HepG2 (cell line): ENCODE data around the gene NRSN2. TPM values are rescaled to one million over a fixed set of nuclear protein-coding genes. Genes with fewer than 3 reads are reported as not detected.

ENCODE experiments used
- AHR ChIP-seq: IDR thresholded peaks from 2 replicates; pipeline ENCODE4 v1.6.1; 2018; ENCODE audit warnings: missing genetic modification reagents, missing compliant biosample characterization
- EZH2 ChIP-seq: conservative IDR thresholded peaks from 2 replicates; pipeline ENCODE4 v1.6.1; 2012; ENCODE audit warnings: mild to moderate bottlenecking, low read depth, low read length, moderate library complexity
- GABPB1 ChIP-seq: IDR thresholded peaks from 2 replicates; pipeline ENCODE4 v1.6.1; 2016; ENCODE audit warnings: mild to moderate bottlenecking, missing genetic modification reagents, moderate library complexity, missing compliant biosample characterization
- HIVEP1 ChIP-seq: sonication (generic); formaldehyde crosslinking; IDR thresholded peaks from 2 replicates; pipeline ENCODE4 v1.4.0; 2020; ENCODE audit warnings: mild to moderate bottlenecking, missing genetic modification reagents
- NCOR1 ChIP-seq: fragments of 200-600 bp; sonication (generic); IDR thresholded peaks from 2 replicates; pipeline ENCODE4 v1.7.0; 2017; ENCODE audit warnings: antibody characterized with exemption, low read length, borderline replicate concordance
- PHF20 ChIP-seq: sonication (generic); formaldehyde crosslinking; IDR thresholded peaks from 2 replicates; pipeline ENCODE4 v1.5.0; 2020; ENCODE audit warnings: mild to moderate bottlenecking, missing genetic modification reagents
- RFXANK ChIP-seq: IDR thresholded peaks from 2 replicates; pipeline ENCODE4 v1.6.1; 2016
- SIN3A ChIP-seq: IDR thresholded peaks from 2 replicates; pipeline ENCODE4 v1.6.1; 2011; ENCODE audit warnings: low read depth, mild to moderate bottlenecking, control low read depth, low read length, borderline replicate concordance
- SNAI1 ChIP-seq: sonication (generic); formaldehyde crosslinking; IDR thresholded peaks from 2 replicates; pipeline ENCODE4 v1.5.0; 2020; ENCODE audit warnings: mild to moderate bottlenecking, missing genetic modification reagents, borderline replicate concordance
- SNRNP70 ChIP-seq: fragments of 200-400 bp; formaldehyde crosslinking; IDR thresholded peaks from 2 replicates; pipeline ENCODE4 v1.6.1; 2017; ENCODE audit warnings: mild to moderate bottlenecking, low read depth, low read length, moderate library complexity
- ZNF235 ChIP-seq: sonication (generic); formaldehyde crosslinking; IDR thresholded peaks from 2 replicates; pipeline ENCODE4 v1.8.1; 2023; ENCODE audit warnings: mild to moderate bottlenecking, missing genetic modification reagents, borderline replicate concordance
- ZNF256 ChIP-seq: sonication (generic); formaldehyde crosslinking; conservative IDR thresholded peaks from 2 replicates; pipeline ENCODE4 v1.4.0; 2020; ENCODE audit warnings: missing genetic modification reagents
- ZNF333 ChIP-seq: sonication (generic); formaldehyde crosslinking; IDR thresholded peaks from 2 replicates; pipeline ENCODE4 v1.4.0; 2020; ENCODE audit warnings: mild to moderate bottlenecking, missing genetic modification reagents, borderline replicate concordance
- ZNF556 ChIP-seq: sonication (generic); formaldehyde crosslinking; IDR thresholded peaks from 2 replicates; pipeline ENCODE4 v1.4.0; 2020; ENCODE audit warnings: mild to moderate bottlenecking, missing genetic modification reagents, borderline replicate concordance
- ZNF558 ChIP-seq: sonication (generic); formaldehyde crosslinking; IDR thresholded peaks from 2 replicates; pipeline ENCODE4 v1.9.0; 2022; ENCODE audit warnings: mild to moderate bottlenecking, missing genetic modification reagents, borderline replicate concordance
- ZNF563 ChIP-seq: sonication (generic); formaldehyde crosslinking; IDR thresholded peaks from 2 replicates; pipeline ENCODE4 v1.8.0; 2022; ENCODE audit warnings: mild to moderate bottlenecking, moderate library complexity, missing genetic modification reagents
- polyA plus RNA-seq, 8 experiments: library from polyadenylated mRNA; depleted of rRNA in 3 of 8; stranded (reverse) in 7 of 8; unstranded in 1 of 8; fragments of >200 nt; fragmentation: Illumina TruSeq in 4 of 8; extraction: Trizol in 4 of 8; gene quantifications; 2 replicates each; pipeline versions ENCODE4 v1.2.1 to v1.2.3, GENCODE V29; 2011 to 2016; ENCODE audit warnings: low read depth in 4 of 8, missing spikeins in 1 of 8, mixed read lengths in 1 of 8; ENCODE audit not compliant: insufficient read depth in 1 of 8
- total RNA-seq, 5 experiments: library from RNA; depleted of rRNA; stranded (reverse); fragments of >200 nt; fragmentation: Illumina TruSeq; extraction: Trizol; gene quantifications; 2 replicates each; pipeline ENCODE4 v1.2.3, GENCODE V29; 2016; ENCODE audit warnings: low read depth in 1 of 5
- TF ChIP-seq, protein P1 (sequence below): sonication (generic); formaldehyde crosslinking; IDR thresholded peaks from 2 replicates; pipeline ENCODE4 v1.4.0; 2020; ENCODE audit warnings: mild to moderate bottlenecking, missing genetic modification reagents
- TF ChIP-seq, protein P2 (sequence below): sonication (generic); formaldehyde crosslinking; conservative IDR thresholded peaks from 2 replicates; pipeline ENCODE4 v1.4.0; 2020; ENCODE audit warnings: mild to moderate bottlenecking, missing genetic modification reagents, moderate library complexity
- TF ChIP-seq, protein P3 (sequence below): sonication (generic); formaldehyde crosslinking; IDR thresholded peaks from 2 replicates; pipeline ENCODE4 v1.4.0; 2020; ENCODE audit warnings: missing genetic modification reagents

The NRSN2 gene
- total and polyA plus RNA-seq, 2 of the 13 experiments (the other 11 are each of a cell fraction or from before 2014, with no cell fraction given), result 32.3 to 49.4 TPM

DNA sequence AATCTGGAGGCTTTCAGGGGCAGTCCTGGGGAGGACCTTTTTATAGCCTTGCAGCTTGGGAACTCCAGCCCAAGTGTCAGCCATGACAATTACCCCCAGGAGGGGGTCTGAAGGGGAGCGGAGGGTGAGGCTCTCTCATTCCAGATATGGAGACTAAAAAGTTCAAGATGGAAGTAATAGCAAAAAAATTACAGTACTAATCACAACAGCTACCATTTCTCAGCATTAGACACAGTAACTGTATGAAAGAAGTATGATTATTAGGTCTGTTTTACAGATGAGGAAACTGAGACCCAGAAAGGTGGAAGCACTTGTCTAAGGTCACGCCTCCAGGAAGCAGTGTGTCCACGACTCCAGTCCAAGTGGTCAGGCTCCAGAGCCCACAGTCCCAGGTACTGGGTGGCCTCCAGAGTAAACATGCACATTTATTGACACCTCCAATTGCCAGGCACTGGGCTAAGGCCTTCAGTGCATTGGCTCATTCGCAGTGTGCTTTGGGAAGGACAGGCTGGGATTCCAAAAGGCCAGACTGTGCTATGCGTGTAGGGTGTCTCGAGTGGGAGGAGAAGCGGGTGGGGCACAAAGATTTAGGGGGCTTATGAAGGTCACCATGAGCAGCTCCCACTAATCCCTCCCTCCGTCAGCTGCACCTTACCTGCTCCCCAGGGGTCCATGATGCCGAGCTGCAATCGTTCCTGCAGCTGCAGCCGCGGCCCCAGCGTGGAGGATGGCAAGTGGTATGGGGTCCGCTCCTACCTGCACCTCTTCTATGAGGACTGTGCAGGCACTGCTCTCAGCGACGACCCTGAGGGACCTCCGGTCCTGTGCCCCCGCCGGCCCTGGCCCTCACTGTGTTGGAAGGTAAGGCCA is 2.3 kb downstream of the NRSN2 start (continued):
- TF ChIP-seq, protein P1, sequence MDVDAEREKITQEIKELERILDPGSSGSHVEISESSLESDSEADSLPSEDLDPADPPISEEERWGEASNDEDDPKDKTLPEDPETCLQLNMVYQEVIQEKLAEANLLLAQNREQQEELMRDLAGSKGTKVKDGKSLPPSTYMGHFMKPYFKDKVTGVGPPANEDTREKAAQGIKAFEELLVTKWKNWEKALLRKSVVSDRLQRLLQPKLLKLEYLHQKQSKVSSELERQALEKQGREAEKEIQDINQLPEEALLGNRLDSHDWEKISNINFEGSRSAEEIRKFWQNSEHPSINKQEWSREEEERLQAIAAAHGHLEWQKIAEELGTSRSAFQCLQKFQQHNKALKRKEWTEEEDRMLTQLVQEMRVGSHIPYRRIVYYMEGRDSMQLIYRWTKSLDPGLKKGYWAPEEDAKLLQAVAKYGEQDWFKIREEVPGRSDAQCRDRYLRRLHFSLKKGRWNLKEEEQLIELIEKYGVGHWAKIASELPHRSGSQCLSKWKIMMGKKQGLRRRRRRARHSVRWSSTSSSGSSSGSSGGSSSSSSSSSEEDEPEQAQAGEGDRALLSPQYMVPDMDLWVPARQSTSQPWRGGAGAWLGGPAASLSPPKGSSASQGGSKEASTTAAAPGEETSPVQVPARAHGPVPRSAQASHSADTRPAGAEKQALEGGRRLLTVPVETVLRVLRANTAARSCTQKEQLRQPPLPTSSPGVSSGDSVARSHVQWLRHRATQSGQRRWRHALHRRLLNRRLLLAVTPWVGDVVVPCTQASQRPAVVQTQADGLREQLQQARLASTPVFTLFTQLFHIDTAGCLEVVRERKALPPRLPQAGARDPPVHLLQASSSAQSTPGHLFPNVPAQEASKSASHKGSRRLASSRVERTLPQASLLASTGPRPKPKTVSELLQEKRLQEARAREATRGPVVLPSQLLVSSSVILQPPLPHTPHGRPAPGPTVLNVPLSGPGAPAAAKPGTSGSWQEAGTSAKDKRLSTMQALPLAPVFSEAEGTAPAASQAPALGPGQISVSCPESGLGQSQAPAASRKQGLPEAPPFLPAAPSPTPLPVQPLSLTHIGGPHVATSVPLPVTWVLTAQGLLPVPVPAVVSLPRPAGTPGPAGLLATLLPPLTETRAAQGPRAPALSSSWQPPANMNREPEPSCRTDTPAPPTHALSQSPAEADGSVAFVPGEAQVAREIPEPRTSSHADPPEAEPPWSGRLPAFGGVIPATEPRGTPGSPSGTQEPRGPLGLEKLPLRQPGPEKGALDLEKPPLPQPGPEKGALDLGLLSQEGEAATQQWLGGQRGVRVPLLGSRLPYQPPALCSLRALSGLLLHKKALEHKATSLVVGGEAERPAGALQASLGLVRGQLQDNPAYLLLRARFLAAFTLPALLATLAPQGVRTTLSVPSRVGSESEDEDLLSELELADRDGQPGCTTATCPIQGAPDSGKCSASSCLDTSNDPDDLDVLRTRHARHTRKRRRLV, result no peak
- TF ChIP-seq ZNF235 (CRISPR knock-in tag) (no peak), HIVEP1 (CRISPR knock-in tag) (0 out of 2 replicates have a peak, but pooled peaks have one; percentile 25), RFXANK (CRISPR knock-in tag) (no peak), NCOR1 (no peak), ZNF558 (CRISPR knock-in tag) (no peak), AHR (CRISPR knock-in tag) (no peak), ZNF256 (CRISPR knock-in tag) (0 out of 2 replicates have a peak, but pooled peaks have one; percentile 55), GABPB1 (CRISPR knock-in tag) (peak; percentile 56), PHF20 (CRISPR knock-in tag) (peak; percentile 37; the same call in 1 of the 2 replicates), EZH2 (no peak), SIN3A (0 out of 2 replicates have a peak, but pooled peaks have one; percentile 43), ZNF563 (CRISPR knock-in tag) (no peak), SNRNP70 (no peak), ZNF556 (CRISPR knock-in tag) (peak; percentile 53; the same call in 1 of the 2 replicates), ZNF333 (no peak), SNAI1 (CRISPR knock-in tag) (no peak)
- TF ChIP-seq, protein P2, sequence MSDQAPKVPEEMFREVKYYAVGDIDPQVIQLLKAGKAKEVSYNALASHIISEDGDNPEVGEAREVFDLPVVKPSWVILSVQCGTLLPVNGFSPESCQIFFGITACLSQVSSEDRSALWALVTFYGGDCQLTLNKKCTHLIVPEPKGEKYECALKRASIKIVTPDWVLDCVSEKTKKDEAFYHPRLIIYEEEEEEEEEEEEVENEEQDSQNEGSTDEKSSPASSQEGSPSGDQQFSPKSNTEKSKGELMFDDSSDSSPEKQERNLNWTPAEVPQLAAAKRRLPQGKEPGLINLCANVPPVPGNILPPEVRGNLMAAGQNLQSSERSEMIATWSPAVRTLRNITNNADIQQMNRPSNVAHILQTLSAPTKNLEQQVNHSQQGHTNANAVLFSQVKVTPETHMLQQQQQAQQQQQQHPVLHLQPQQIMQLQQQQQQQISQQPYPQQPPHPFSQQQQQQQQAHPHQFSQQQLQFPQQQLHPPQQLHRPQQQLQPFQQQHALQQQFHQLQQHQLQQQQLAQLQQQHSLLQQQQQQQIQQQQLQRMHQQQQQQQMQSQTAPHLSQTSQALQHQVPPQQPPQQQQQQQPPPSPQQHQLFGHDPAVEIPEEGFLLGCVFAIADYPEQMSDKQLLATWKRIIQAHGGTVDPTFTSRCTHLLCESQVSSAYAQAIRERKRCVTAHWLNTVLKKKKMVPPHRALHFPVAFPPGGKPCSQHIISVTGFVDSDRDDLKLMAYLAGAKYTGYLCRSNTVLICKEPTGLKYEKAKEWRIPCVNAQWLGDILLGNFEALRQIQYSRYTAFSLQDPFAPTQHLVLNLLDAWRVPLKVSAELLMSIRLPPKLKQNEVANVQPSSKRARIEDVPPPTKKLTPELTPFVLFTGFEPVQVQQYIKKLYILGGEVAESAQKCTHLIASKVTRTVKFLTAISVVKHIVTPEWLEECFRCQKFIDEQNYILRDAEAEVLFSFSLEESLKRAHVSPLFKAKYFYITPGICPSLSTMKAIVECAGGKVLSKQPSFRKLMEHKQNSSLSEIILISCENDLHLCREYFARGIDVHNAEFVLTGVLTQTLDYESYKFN (CRISPR knock-in tag), result peak; percentile 86
- TF ChIP-seq, protein P3, sequence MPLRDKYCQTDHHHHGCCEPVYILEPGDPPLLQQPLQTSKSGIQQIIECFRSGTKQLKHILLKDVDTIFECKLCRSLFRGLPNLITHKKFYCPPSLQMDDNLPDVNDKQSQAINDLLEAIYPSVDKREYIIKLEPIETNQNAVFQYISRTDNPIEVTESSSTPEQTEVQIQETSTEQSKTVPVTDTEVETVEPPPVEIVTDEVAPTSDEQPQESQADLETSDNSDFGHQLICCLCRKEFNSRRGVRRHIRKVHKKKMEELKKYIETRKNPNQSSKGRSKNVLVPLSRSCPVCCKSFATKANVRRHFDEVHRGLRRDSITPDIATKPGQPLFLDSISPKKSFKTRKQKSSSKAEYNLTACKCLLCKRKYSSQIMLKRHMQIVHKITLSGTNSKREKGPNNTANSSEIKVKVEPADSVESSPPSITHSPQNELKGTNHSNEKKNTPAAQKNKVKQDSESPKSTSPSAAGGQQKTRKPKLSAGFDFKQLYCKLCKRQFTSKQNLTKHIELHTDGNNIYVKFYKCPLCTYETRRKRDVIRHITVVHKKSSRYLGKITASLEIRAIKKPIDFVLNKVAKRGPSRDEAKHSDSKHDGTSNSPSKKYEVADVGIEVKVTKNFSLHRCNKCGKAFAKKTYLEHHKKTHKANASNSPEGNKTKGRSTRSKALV (CRISPR knock-in tag), result 0 out of 2 replicates have a peak, but pooled peaks have one; percentile 58
